ENCODE measurements around the gene STK24.

STK24 gene

GRCh38 chr13:98517576-98518310, 59.2 kb downstream of the STK24 start:
- Mint-ChIP-seq H3K4me3 (no peak overlapping the region), H3K9me3 (no peaks in the 10 kb centered on the region), H3K4me1 (peaks cover 63% of the 10 kb centered on the region), H3K27ac (no peak overlapping the region), H3K27me3 (ENCODE audit: low read depth, poor library complexity) (no peaks in the 10 kb centered on the region), H3K36me3 (ENCODE audit: low read depth) (peaks cover 37% of the 10 kb centered on the region)
- no peak for DNase-seq
- no peak for TF ChIP-seq CTCF (IDR thresholded peaks at IDR 0.05)

GRCh38 chr13:98515818-98516465, 61.0 kb downstream of the STK24 start:
- H3K36me3 Mint-ChIP-seq (ENCODE audit: low read depth), result peaks cover 55% of the 10 kb centered on the region
- no peaks in the 10 kb centered on the region for H3K27me3 Mint-ChIP-seq (ENCODE audit: low read depth, poor library complexity)
- no peaks in the 10 kb centered on the region for H3K9me3 Mint-ChIP-seq
- H3K27ac Mint-ChIP-seq, result peak overlapping the region; percentile 97
- no peak overlapping the region for H3K4me3 Mint-ChIP-seq
- no peak for TF ChIP-seq CTCF (IDR thresholded peaks at IDR 0.05)
- H3K4me1 Mint-ChIP-seq, result peaks cover 45% of the 10 kb centered on the region
- DNase-seq, result no peak

GRCh38 chr13:98514288-98514687, 62.6 kb downstream of the STK24 start:
- H3K27me3 Mint-ChIP-seq (ENCODE audit: low read depth, poor library complexity), result no peaks in the 10 kb centered on the region
- no peak overlapping the region for H3K4me3 Mint-ChIP-seq
- peaks cover 36% of the 10 kb centered on the region for H3K4me1 Mint-ChIP-seq
- H3K36me3 Mint-ChIP-seq (ENCODE audit: low read depth), result peaks cover 61% of the 10 kb centered on the region
- DNase-seq, result no peak
- H3K27ac Mint-ChIP-seq, result no peak overlapping the region
- TF ChIP-seq CTCF (IDR thresholded peaks at IDR 0.05), result no peak
- H3K9me3 Mint-ChIP-seq, result peaks cover 3% of the 10 kb centered on the region

GRCh38 chr13:98513837-98514236, 63.1 kb downstream of the STK24 start:
- peaks cover 57% of the 10 kb centered on the region for H3K36me3 Mint-ChIP-seq (ENCODE audit: low read depth)
- no peak for TF ChIP-seq CTCF (IDR thresholded peaks at IDR 0.05)
- H3K27ac Mint-ChIP-seq, result no peak overlapping the region
- peaks cover 37% of the 10 kb centered on the region for H3K4me1 Mint-ChIP-seq
- H3K4me3 Mint-ChIP-seq, result no peak overlapping the region
- no peak for DNase-seq
- peaks cover 3% of the 10 kb centered on the region for H3K9me3 Mint-ChIP-seq
- H3K27me3 Mint-ChIP-seq (ENCODE audit: low read depth, poor library complexity), result no peaks in the 10 kb centered on the region

- TF ChIP-seq CTCF (IDR thresholded peaks at IDR 0.05), result no peak
- Mint-ChIP-seq H3K4me3 (no peak overlapping the region), H3K9me3 (peaks cover 3% of the 10 kb centered on the region), H3K27me3 (ENCODE audit: low read depth, poor library complexity) (no peaks in the 10 kb centered on the region), H3K27ac (no peak overlapping the region), H3K4me1 (peaks cover 45% of the 10 kb centered on the region), H3K36me3 (ENCODE audit: low read depth) (peaks cover 51% of the 10 kb centered on the region)
- DNase-seq, result no peak
Measured at GRCh38 chr13:98512774-98513665, 63.9 kb downstream of the STK24 start.

Data from nephron progenitor cell (in vitro differentiated cells).